ENCODE data around the gene OR5AU1.
A peak's percentile ranks its signal among the peaks of the same experiment; 100 is the strongest.

The OR5AU1 gene

DNA sequence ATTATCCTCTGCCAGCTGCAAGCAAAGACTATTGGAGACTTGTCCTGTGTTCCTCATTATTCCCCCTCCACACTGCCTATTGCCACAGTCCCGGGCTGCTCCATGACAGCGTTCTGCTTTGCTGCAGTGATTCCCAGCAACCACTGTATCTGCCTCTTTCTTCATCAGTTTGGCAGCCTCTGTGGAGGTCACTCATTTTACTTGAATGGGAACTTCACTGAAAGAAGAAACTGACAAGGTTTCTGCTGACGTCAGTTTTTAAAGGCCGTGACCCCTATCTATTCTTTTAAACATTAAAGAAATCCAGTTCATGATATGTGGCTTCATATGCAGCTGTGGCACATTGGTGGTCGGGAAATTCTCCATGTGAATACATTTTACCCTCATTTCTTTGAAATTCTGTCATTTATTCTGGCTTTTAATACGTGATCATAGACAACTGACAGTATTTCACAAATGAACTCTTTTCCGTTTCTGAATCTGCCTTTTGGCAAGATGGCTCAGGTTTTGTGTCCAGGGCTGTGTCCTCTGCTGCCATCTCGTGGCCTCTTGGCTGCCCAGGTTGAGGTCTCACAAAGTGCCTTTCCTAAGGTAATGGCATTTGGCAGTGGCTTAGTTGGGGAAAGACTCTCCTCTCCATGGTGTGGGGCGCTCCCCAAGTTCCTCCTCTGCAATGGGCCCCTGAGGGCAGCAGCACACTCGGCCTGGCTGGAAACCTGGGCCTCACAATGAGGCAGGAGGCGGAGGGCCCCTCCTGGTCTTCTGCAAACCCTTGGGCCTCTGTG is 49.2 kb downstream of the OR5AU1 start:
- H3K4me3 ChIP-seq (ENCODE audit: low read depth, low read length), result no peak overlapping the region
- TF ChIP-seq, protein P1, sequence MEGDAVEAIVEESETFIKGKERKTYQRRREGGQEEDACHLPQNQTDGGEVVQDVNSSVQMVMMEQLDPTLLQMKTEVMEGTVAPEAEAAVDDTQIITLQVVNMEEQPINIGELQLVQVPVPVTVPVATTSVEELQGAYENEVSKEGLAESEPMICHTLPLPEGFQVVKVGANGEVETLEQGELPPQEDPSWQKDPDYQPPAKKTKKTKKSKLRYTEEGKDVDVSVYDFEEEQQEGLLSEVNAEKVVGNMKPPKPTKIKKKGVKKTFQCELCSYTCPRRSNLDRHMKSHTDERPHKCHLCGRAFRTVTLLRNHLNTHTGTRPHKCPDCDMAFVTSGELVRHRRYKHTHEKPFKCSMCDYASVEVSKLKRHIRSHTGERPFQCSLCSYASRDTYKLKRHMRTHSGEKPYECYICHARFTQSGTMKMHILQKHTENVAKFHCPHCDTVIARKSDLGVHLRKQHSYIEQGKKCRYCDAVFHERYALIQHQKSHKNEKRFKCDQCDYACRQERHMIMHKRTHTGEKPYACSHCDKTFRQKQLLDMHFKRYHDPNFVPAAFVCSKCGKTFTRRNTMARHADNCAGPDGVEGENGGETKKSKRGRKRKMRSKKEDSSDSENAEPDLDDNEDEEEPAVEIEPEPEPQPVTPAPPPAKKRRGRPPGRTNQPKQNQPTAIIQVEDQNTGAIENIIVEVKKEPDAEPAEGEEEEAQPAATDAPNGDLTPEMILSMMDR (IDR thresholded peaks at IDR 0.05; ENCODE audit: control insufficient read depth, extremely low read depth, insufficient read depth), result peak; percentile 94
- DNase-seq (ENCODE audit: low read depth), result no peak

DNA sequence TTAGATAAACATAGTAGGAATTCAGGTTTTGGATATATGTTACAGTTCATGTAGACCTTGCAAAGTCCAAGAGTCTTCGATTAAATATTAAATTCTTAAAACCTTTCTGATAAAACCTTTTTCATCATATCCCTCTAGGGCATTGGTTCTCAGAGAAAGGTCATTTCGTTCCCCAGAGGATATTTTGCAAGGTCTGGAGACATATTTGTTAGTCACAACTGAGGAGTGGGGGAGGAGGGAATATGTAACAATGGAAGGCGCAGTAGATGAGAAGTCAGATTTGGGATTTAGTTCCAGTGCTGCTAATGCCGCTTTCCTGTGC is 49.7 kb downstream of the OR5AU1 start:
- H3K4me3 ChIP-seq (ENCODE audit: low read depth, low read length), result no peak overlapping the region
- no peak for DNase-seq (ENCODE audit: low read depth)
- TF ChIP-seq, protein P1 (IDR thresholded peaks at IDR 0.05; ENCODE audit: control insufficient read depth, extremely low read depth, insufficient read depth), result no peak

DNA sequence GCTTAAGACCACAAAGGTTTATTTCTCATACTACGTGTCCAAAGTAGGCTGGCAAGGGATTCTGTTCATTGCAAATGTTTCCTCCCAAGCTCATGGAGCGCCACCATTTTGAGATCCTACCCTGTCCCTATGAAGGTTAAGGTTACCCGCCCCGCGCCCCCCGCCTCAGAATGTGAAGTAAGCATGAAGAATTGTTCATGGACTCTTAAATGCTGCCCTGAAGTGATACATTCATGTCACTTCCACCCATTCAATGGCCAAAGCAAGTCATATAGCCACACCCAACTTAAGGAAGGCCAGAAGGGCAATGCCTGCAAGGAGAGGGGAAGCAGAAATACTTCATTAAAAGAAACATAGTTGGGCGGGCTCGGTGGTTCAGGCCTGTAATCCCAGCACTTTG is 50.8 kb downstream of the OR5AU1 start:
- peak overlapping the region; percentile 74 for H3K4me3 ChIP-seq (ENCODE audit: low read depth, low read length)
- no peak for DNase-seq (ENCODE audit: low read depth)
- TF ChIP-seq, protein P1 (IDR thresholded peaks at IDR 0.05; ENCODE audit: control insufficient read depth, extremely low read depth, insufficient read depth), result no peak

Data from LNCaP clone FGC (cell line).